Measurements from ENCODE around the gene LAMC2. TPM values are rescaled to one million over a fixed set of nuclear protein-coding genes. Genes with fewer than 3 reads are reported as not detected.

Gene LAMC2
- total RNA-seq (2022) (751 and 884 TPM in 2 replicates), Bru-seq, nascent RNA (percentile 98 among the genes with signal in this experiment), BruChase-seq, experiment 1, labeled RNA remaining after a 6-hour chase (percentile 96 among the genes with signal in this experiment), BruChase-seq, experiment 2, labeled RNA remaining after a 2-hour chase (percentile 94 among the genes with signal in this experiment)
- long read RNA-seq, full-length matches to known transcripts = 1,980 of 3,876 reads
- long read RNA-seq, partial matches to known transcripts = 1,204 of 3,876 reads
- long read RNA-seq, other reads (novel, unspliced or antisense) = 692 of 3,876 reads

DNA sequence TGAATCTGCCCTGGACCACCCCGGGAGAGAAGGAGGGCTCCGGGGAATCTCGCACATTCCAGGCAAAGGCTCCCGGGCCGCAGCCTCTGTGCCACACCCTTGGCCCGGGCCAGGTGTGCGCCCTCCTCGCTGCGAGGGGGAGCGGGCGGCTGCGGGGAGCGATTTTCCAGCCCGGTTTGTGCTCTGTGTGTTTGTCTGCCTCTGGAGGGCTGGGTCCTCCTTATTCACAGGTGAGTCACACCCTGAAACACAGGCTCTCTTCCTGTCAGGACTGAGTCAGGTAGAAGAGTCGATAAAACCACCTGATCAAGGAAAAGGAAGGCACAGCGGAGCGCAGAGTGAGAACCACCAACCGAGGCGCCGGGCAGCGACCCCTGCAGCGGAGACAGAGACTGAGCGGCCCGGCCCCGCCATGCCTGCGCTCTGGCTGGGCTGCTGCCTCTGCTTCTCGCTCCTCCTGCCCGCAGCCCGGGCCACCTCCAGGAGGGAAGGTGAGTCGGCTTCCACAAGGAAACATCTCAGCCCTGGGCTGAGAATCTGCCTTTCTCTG is at the start of gene LAMC2:
LAMC2 (plus strand) TSS at position 324 of the 550 bp plus-strand sequence; CDS start at position 413, 89 bp downstream.
- Mint-ChIP-seq H3K36me3 (ENCODE audit: insufficient read depth, unreplicated experiment) (no peaks in the 10 kb centered on the region), H3K9me3 (ENCODE audit: unreplicated experiment) (no peaks in the 10 kb centered on the region), H3K27me3 (ENCODE audit: insufficient read depth, unreplicated experiment) (no peaks in the 10 kb centered on the region), H3K27ac (ENCODE audit: low read depth, unreplicated experiment) (peak within 1 kb of the TSS; percentile 98), H3K4me1 (ENCODE audit: insufficient read depth, unreplicated experiment) (peaks cover 36% of the 10 kb centered on the region), H3K4me3 (ENCODE audit: unreplicated experiment) (peak within 1 kb of the TSS; percentile 92)
- TF ChIP-seq CTCF (IDR thresholded peaks at IDR 0.05; ENCODE audit: unreplicated experiment) = peak; percentile 70
- no TSS peak for BruUV-seq (replicated peaks)
- intact Hi-C loops (cut with micrococcal nuclease) = loop anchor here (1.0 to 2.0 kb wide), 8 partner anchors 22 to 224 kb away; no protein-coding TSS in a partner anchor
- ChIA-PET POLR2A (interaction anchor here (0.6 to 10.6 kb wide), 31 partner anchors 8 to 352 kb away, joined by 3 to 151 read pairs (median 5); no protein-coding TSS in a partner anchor), CTCF (interaction anchor here (0.6 to 2.5 kb wide), 43 partner anchors 8 to 249 kb away, joined by 3 to 11 read pairs (median 4); no protein-coding TSS in a partner anchor)
- peak; percentile 98 for DNase-seq (ENCODE audit: unreplicated experiment)

GRCh38 chr1:183137782-183138181 is 48.3 kb upstream of the LAMC2 start:
- POLR2A ChIA-PET = interaction anchor here (0.6 to 2.6 kb wide), 21 partner anchors 8 to 497 kb away, joined by 3 to 12 read pairs (median 4); partner anchors contain the start of gene LAMC2
- Mint-ChIP-seq H3K27ac (ENCODE audit: low read depth, unreplicated experiment) (peak overlapping the region; percentile 99), H3K9me3 (ENCODE audit: unreplicated experiment) (no peaks in the 10 kb centered on the region), H3K27me3 (ENCODE audit: insufficient read depth, unreplicated experiment) (no peaks in the 10 kb centered on the region), H3K4me1 (ENCODE audit: insufficient read depth, unreplicated experiment) (peaks cover 27% of the 10 kb centered on the region), H3K36me3 (ENCODE audit: insufficient read depth, unreplicated experiment) (peaks cover 98% of the 10 kb centered on the region), H3K4me3 (ENCODE audit: unreplicated experiment) (peak overlapping the region; percentile 55)
- TF ChIP-seq CTCF (IDR thresholded peaks at IDR 0.05; ENCODE audit: unreplicated experiment) = no peak
- peak; percentile 63 for DNase-seq (ENCODE audit: unreplicated experiment)
- no TSS peak for BruUV-seq (replicated peaks)
- CTCF ChIA-PET = interaction anchor here (0.6 to 1.7 kb wide), 8 partner anchors 28 to 180 kb away, joined by 3 to 5 read pairs (median 4); partner anchors contain the start of gene LAMC2
- intact Hi-C loops (cut with micrococcal nuclease) = loop anchor here (1.0 to 2.0 kb wide), 4 partner anchors 97 to 181 kb away; no protein-coding TSS in a partner anchor

GRCh38 chr1:183138301-183138700 is 47.8 kb upstream of the LAMC2 start:
- intact Hi-C loops (cut with micrococcal nuclease) = loop anchor here (2.0 kb wide), 3 partner anchors 96 to 176 kb away; no protein-coding TSS in a partner anchor
- no peak for TF ChIP-seq CTCF (IDR thresholded peaks at IDR 0.05; ENCODE audit: unreplicated experiment)

More at GRCh38 chr1:183138301-183138700, 47.8 kb upstream of the LAMC2 start:
- BruUV-seq (replicated peaks) = no TSS peak
- Mint-ChIP-seq H3K27me3 (ENCODE audit: insufficient read depth, unreplicated experiment) (no peaks in the 10 kb centered on the region), H3K4me1 (ENCODE audit: insufficient read depth, unreplicated experiment) (peaks cover 27% of the 10 kb centered on the region), H3K27ac (ENCODE audit: low read depth, unreplicated experiment) (peak overlapping the region; percentile 99), H3K36me3 (ENCODE audit: insufficient read depth, unreplicated experiment) (peaks cover 98% of the 10 kb centered on the region), H3K9me3 (ENCODE audit: unreplicated experiment) (no peaks in the 10 kb centered on the region), H3K4me3 (ENCODE audit: unreplicated experiment) (peak overlapping the region; percentile 55)
- CTCF ChIA-PET = interaction anchor here (0.6 to 1.7 kb wide), 5 partner anchors 28 to 605 kb away, joined by 3 to 5 read pairs (median 3); no protein-coding TSS in a partner anchor
- POLR2A ChIA-PET = interaction anchor here (0.5 to 2.6 kb wide), 25 partner anchors 8 to 1489 kb away, joined by 3 to 12 read pairs (median 5); partner anchors contain the start of gene LAMC2
- peak; percentile 60 for DNase-seq (ENCODE audit: unreplicated experiment)

Data from MCF 10A (cell line).